Epidermal melanocyte (primary cell): ENCODE results near the gene DNMT3L.

ENCODE experiments used
- DNase-seq: peaks from one replicate; pipeline ENCODE4 v3.0.0; 2011; ENCODE audit warnings: low spot score; ENCODE audit not compliant: insufficient read length

Gene DNMT3L

GRCh38 chr21:44279354-44280260 lies 17.9 kb upstream of the DNMT3L start:
- DNase-seq: no peak

GRCh38 chr21:44275041-44275440 lies 13.3 kb upstream of the DNMT3L start:
- no peak for DNase-seq

- DNase-seq: no peak
Measured at GRCh38 chr21:44273046-44273445, 11.3 kb upstream of the DNMT3L start.

- DNase-seq: no peak
Measured at GRCh38 chr21:44272284-44272858, 10.7 kb upstream of the DNMT3L start.

- no peak for DNase-seq
Measured at GRCh38 chr21:44271558-44272283, 10.0 kb upstream of the DNMT3L start.

GRCh38 chr21:44269090-44269489 lies 7.4 kb upstream of the DNMT3L start:
- no peak for DNase-seq

- no peak for DNase-seq
Measured at GRCh38 chr21:44267655-44268142, 6.0 kb upstream of the DNMT3L start.

- no peak for DNase-seq
Measured at GRCh38 chr21:44265734-44266270, 4.1 kb upstream of the DNMT3L start.

- no peak for DNase-seq
Measured at GRCh38 chr21:44263768-44264167, 2.1 kb upstream of the DNMT3L start.

GRCh38 chr21:44263221-44263760 lies 1.6 kb upstream of the DNMT3L start:
- no peak for DNase-seq

GRCh38 chr21:44262338-44263056 lies 800 bp upstream of the DNMT3L start:
- DNase-seq: no peak

- DNase-seq: no peak
Measured at GRCh38 chr21:44260791-44261631, 686 bp downstream of the DNMT3L start.

- no peak for DNase-seq
Measured at GRCh38 chr21:44260066-44260465, 1.6 kb downstream of the DNMT3L start.

GRCh38 chr21:44259082-44259705 lies 2.5 kb downstream of the DNMT3L start:
- DNase-seq: no peak

GRCh38 chr21:44258056-44258725 lies 3.5 kb downstream of the DNMT3L start:
- no peak for DNase-seq

GRCh38 chr21:44255511-44255981 lies 6.2 kb downstream of the DNMT3L start:
- DNase-seq: no peak

GRCh38 chr21:44253832-44254710 lies 7.6 kb downstream of the DNMT3L start:
- no peak for DNase-seq
